K562 (cell line): ENCODE data around the gene DRGX. TPM values are rescaled to one million over a fixed set of nuclear protein-coding genes. Genes with fewer than 3 reads are reported as not detected.

Experiments
- ATAC-seq: fragments of 200-7000 bp; cut with Tn5 transposase; 3 replicates; pipeline ENCODE4 v1.9.1; 2020; ENCODE audit warnings: moderate library complexity
- BruUV-seq: library from RNA; stranded (reverse); fragments of 400-500 nt; replicated peaks from 2 replicates; lab custom pipeline; 2021; lab: Mats Ljungman, UMichigan
- CTCF ChIA-PET: fragments of 300-600 bp; formaldehyde crosslinking; extraction: SDS; loops from one replicate; lab custom pipeline; 2021; ENCODE audit warnings: low intra/inter-chr PET ratio; lab: Yijun Ruan, JAX
- POLR2A ChIA-PET: fragments of 300-600, 350-650 bp; sonication (Branson Sonifier 250); formaldehyde crosslinking; extraction: SDS; loops from one replicate; lab custom pipeline; 2021; ENCODE audit warnings: antibody characterized with exemption, inconsistent platforms; lab: Yijun Ruan, JAX
- DNase-seq, 4 experiments: peaks; one replicate each; pipeline versions ENCODE4 v3.0.0 to v3.0.0-alpha.2; 2011 to 2018; ENCODE audit warnings: low spot score in 3 of 4, mixed read lengths in 3 of 4; ENCODE audit errors: extremely low read depth in 1 of 4
- FAIRE-seq: peaks from 2 replicates; lab custom pipeline; 2011; peaks lifted over from hg19 to GRCh38; lab: Jason Lieb, UNC
- H2AFZ ChIP-seq: 2 replicates; pipeline ENCODE4 v1.6.0; 2011; ENCODE audit warnings: low read depth, low read length, control low read depth, inconsistent platforms
- H3K27ac ChIP-seq: fragments of 200-600 bp; 3 replicates; pipeline ENCODE4 v1.8.0; 2011; ENCODE audit warnings: low read depth, mild to moderate bottlenecking, control low read depth, inconsistent platforms, low read length, moderate library complexity, mixed read lengths; ENCODE audit errors: extremely low read depth
- H3K27me3 ChIP-seq, 2 experiments: fragments of 300-600 bp in 1 of 2; 2 replicates in 1 of 2; 3 replicates in 1 of 2; pipeline versions ENCODE4 v1.6.0 to v1.8.0; 2011; ENCODE audit warnings: inconsistent platforms in 2 of 2, low read length in 2 of 2, mild to moderate bottlenecking in 1 of 2, mixed read lengths in 1 of 2, moderate library complexity in 1 of 2; ENCODE audit not compliant: control insufficient read depth in 2 of 2, insufficient read depth in 2 of 2
- H3K36me3 ChIP-seq: fragments of 300-600 bp; 3 replicates; pipeline ENCODE4 v1.8.0; 2011; ENCODE audit warnings: mild to moderate bottlenecking, low read length, inconsistent platforms; ENCODE audit not compliant: control insufficient read depth, insufficient read depth
- H3K4me1 ChIP-seq, 2 experiments: fragments of 200-600 bp in 1 of 2; replicated peaks in 1 of 2; 2 replicates in 1 of 2; 3 replicates in 1 of 2; pipeline versions ENCODE4 v1.5.1 to v1.8.0; 2011; ENCODE audit warnings: inconsistent platforms in 2 of 2, low read length in 2 of 2, mild to moderate bottlenecking in 1 of 2, mixed read lengths in 1 of 2, moderate library complexity in 1 of 2; ENCODE audit not compliant: control insufficient read depth in 2 of 2, insufficient read depth in 2 of 2
- H3K4me2 ChIP-seq: 2 replicates; pipeline ENCODE4 v1.6.1; 2011; ENCODE audit warnings: low read length, control low read depth, inconsistent platforms, mixed read lengths; ENCODE audit not compliant: insufficient read depth
- H3K4me3 ChIP-seq: fragments of 200-600 bp; sonication (generic), shearing (Covaris generic); 2 replicates; pipeline ENCODE4 v1.5.1; 2016; ENCODE audit warnings: control low read depth, inconsistent platforms
- H3K79me2 ChIP-seq: fragments of 200-600 bp; 3 replicates; pipeline ENCODE4 v1.8.0; 2011; ENCODE audit warnings: low read length, inconsistent platforms; ENCODE audit not compliant: control insufficient read depth, insufficient read depth
- H3K9ac ChIP-seq, 2 experiments: 2 replicates each; pipeline versions ENCODE4 v1.6.0 to v1.6.1; 2011; ENCODE audit warnings: low read depth in 2 of 2, low read length in 2 of 2, control low read depth in 1 of 2, inconsistent platforms in 1 of 2, mild to moderate bottlenecking in 1 of 2, mixed read lengths in 1 of 2; ENCODE audit not compliant: insufficient read depth in 1 of 2
- H3K9me1 ChIP-seq: one replicate; pipeline ENCODE4 v1.6.0; 2011; ENCODE audit warnings: inconsistent platforms, mild to moderate bottlenecking, low read length, moderate library complexity; ENCODE audit not compliant: control insufficient read depth, insufficient read depth
- H3K9me3 ChIP-seq: replicated peaks from 2 replicates; pipeline ENCODE4 v1.5.1; 2011; ENCODE audit warnings: low read depth, low read length, inconsistent platforms; ENCODE audit not compliant: control insufficient read depth, insufficient read depth
- H4K20me1 ChIP-seq: replicated peaks from 2 replicates; pipeline ENCODE4 v1.6.1; 2011; ENCODE audit warnings: low read length, inconsistent platforms, mixed read lengths; ENCODE audit not compliant: control insufficient read depth, insufficient read depth
- NFE2L1 ChIP-seq: fragments of 450-650 bp; IDR thresholded peaks from 2 replicates; pipeline ENCODE4 v1.6.1; 2016; ENCODE audit warnings: missing genetic modification characterization, low read depth, mild to moderate bottlenecking, missing compliant biosample characterization, moderate library complexity, borderline replicate concordance
- POLR2G ChIP-seq: fragments of 200-400 bp; formaldehyde crosslinking; IDR thresholded peaks from 2 replicates; pipeline ENCODE4 v1.6.1; 2017; ENCODE audit warnings: low read depth, mild to moderate bottlenecking, antibody characterized with exemption, low read length, moderate library complexity
- STAT5A ChIP-seq: IDR thresholded peaks from 2 replicates; pipeline ENCODE4 v1.6.1; 2012; ENCODE audit warnings: low read length, inconsistent platforms, borderline replicate concordance
- WGBS: fragments of 100-300 bp; shearing (Covaris generic); methylation state at CpG from one replicate; pipeline ENCODE4 v1.1.6; 2016; ENCODE audit warnings: low coverage, mixed read lengths; ENCODE audit not compliant: insufficient coverage; ENCODE audit errors: missing lambda C conversion rate; 5-methylcytosine and 5-hydroxymethylcytosine counted together
- in situ Hi-C: fragments of 300-500 bp; cut with MboI; formaldehyde crosslinking; loops from 4 replicates; pipeline ENCODE4 v1.15.0; 2018; ENCODE audit warnings: inconsistent platforms, mixed read lengths
- intact Hi-C: fragments of 100-400 bp; cut with micrococcal nuclease; formaldehyde crosslinking; loops from 2 replicates; pipeline ENCODE4 v1.14.2; 2022
- polyA plus RNA-seq, 8 experiments: library from polyadenylated mRNA; depleted of rRNA in 4 of 8; stranded (reverse) in 5 of 8; unstranded in 3 of 8; fragments of >200 nt; fragmentation: Nextera tagmentation in 2 of 8; fragmentation: Illumina TruSeq in 1 of 8; extraction: Ambion mirVana in 2 of 8; extraction: Trizol in 1 of 8; gene quantifications; 2 replicates each; pipeline versions ENCODE4 v1.2.1 to v1.2.3, GENCODE V29; 2011 to 2014; ENCODE audit warnings: inconsistent platforms in 1 of 8, missing spikeins in 1 of 8
- total RNA-seq, 7 experiments: library from RNA; depleted of rRNA in 6 of 7; stranded (reverse); fragments of >200 nt in 6 of 7; fragmentation: Illumina TruSeq in 2 of 7; extraction: Trizol in 2 of 7; gene quantifications; 2 replicates each; pipeline versions ENCODE4 v1.2.1 to v1.2.3, GENCODE V29; 2011 to 2021; ENCODE audit warnings: low replicate concordance in 1 of 7

Gene DRGX
- total and polyA plus RNA-seq, 9 of the 15 experiments (the other 6 are each of a cell fraction or from before 2014, with no cell fraction given): not detected

DNA sequence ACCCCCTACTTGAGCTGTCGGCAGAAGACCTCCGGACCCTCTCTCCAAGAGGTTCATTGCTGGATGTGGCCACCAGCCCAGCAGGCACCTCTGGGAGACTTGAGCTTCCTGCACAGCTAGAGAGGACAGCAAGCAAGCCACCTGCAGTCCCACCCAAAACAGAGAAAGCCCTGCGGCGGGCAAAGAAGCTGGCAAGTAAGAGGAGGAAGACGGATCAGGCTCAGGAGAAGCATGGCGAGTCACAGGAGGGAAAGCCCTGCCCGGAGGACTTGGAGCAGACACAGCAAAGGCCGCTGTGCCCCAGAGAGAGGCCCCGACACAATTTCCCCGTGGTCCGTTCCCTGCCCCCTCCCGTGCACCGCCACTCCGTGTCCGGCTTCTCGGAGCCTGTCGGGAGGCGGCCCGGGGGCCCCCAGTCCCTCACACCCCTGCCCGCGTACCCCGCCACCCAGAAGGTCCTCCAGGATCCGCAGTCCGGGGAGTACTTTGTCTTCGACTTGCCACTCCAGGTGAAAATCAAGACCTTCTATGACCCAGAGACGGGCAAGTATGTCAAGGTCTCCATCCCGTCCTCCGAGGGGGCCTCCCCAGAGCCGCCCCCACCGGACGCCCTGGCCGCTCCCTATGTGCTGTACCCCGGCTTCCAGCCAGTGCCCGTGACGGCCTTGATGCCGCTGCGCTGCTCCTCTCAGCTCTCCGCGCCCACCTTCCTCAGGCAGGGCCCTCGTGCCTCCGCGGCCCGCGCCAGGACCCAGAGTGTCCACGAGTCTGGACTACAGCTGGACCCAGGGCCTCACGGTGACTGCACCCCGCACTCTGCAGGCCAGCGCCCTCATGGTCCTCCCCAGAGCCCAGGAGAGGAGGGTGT is 69.7 kb downstream of the DRGX start:
- intact Hi-C loops: no loop called here
- H3K79me2 ChIP-seq: no peaks in the 10 kb centered on the region
- in situ Hi-C loops: no loop called here
- H3K9me1 ChIP-seq: no peaks in the 10 kb centered on the region
- DNase-seq: no peak
- TF ChIP-seq POLR2G (peak; percentile 25; the same call in 1 of the 2 replicates), NFE2L1 (tag) (no peak), STAT5A (no peak)
- WGBS: 74% methylated on average over 37 of the region's 48 CpGs
- no peak overlapping the region for H3K9ac ChIP-seq
- FAIRE-seq: no peak
- H2AFZ ChIP-seq: no peak overlapping the region
- H3K4me1 ChIP-seq: no peaks in the 10 kb centered on the region; a peak in 1 of 5 replicates
- no TSS peak for BruUV-seq
- peaks cover 20% of the 10 kb centered on the region; the same call in 2 of the 3 replicates for H3K36me3 ChIP-seq
- H4K20me1 ChIP-seq: no peaks in the 10 kb centered on the region
- no peak overlapping the region for H3K27ac ChIP-seq
- no peaks in the 10 kb centered on the region for H3K9me3 ChIP-seq
- ATAC-seq: no peak
- ChIA-PET CTCF (no interaction called here), POLR2A (interaction anchor here (1.6 kb wide), 1 partner anchor 10 kb away, joined by 6 read pairs; no protein-coding TSS in a partner anchor)
- H3K4me2 ChIP-seq: no peak overlapping the region
- no peaks in the 10 kb centered on the region for H3K27me3 ChIP-seq
- H3K4me3 ChIP-seq: no peak overlapping the region
